ENCODE data around the gene KRT35. TPM values are rescaled to one million over a fixed set of nuclear protein-coding genes. Genes with fewer than 3 reads are reported as not detected.

The KRT35 gene
- total and polyA plus RNA-seq, 8 donors, result not detected

- intact Hi-C loops (cut with DNase I; ENCODE audit: low total_unique reads), result no loop called here
Observed at GRCh38 chr17:41499714-41500113, 18.8 kb upstream of the KRT35 start.

GRCh38 chr17:41498276-41498675 lies 17.3 kb upstream of the KRT35 start:
- Histone ChIP-seq H3K4me3 (no peak overlapping the region), H3K36me3 (no peaks in the 10 kb centered on the region), H3K27ac (peak overlapping the region in 2 of 5 donors; percentile 59 to 74), H3K27me3 (peaks cover 0 to 7% (median 0%) of the 10 kb centered on the region in 3 donors), H3K4me1 (peaks cover 0 to 23% (median under 1%) of the 10 kb centered on the region in 4 donors), H3K9me3 (no peaks in the 10 kb centered on the region)
- intact Hi-C loops (cut with DNase I; ENCODE audit: low total_unique reads), result no loop called here
- no peak for DNase-seq
- no peak for TF ChIP-seq EP300 (IDR thresholded peaks at IDR 0.05)
- no peak for TF ChIP-seq POLR2AphosphoS5 (IDR thresholded peaks at IDR 0.05)
- no peak for TF ChIP-seq CTCF (IDR thresholded peaks at IDR 0.05)
- no peak for TF ChIP-seq POLR2A (IDR thresholded peaks at IDR 0.05)
- 61 to 72% (median 67%) methylated on average over 6 of the region's 6 CpGs for WGBS, 5 donors

More at GRCh38 chr17:41499714-41500113, 18.8 kb upstream of the KRT35 start:
- Histone ChIP-seq H3K36me3 (no peaks in the 10 kb centered on the region), H3K4me3 (no peak overlapping the region), H3K4me1 (peaks cover 0 to 23% (median 0%) of the 10 kb centered on the region in 4 donors), H3K27me3 (peaks cover 0 to 7% (median 0%) of the 10 kb centered on the region in 3 donors), H3K27ac (no peak overlapping the region), H3K9me3 (no peaks in the 10 kb centered on the region)
- WGBS, 5 donors, result 79 to 91% (median 83%) methylated on average over 5 of the region's 5 CpGs
- DNase-seq, result no peak
- TF ChIP-seq CTCF (IDR thresholded peaks at IDR 0.05) (no peak), POLR2AphosphoS5 (IDR thresholded peaks at IDR 0.05) (no peak), POLR2A (IDR thresholded peaks at IDR 0.05) (no peak), EP300 (IDR thresholded peaks at IDR 0.05) (no peak)

GRCh38 chr17:41496803-41497484 lies 16.0 kb upstream of the KRT35 start:
- peak; percentile 76 to 94 for DNase-seq
- Histone ChIP-seq H3K36me3 (no peaks in the 10 kb centered on the region), H3K4me1 (peaks cover 0 to 31% (median 3%) of the 10 kb centered on the region in 4 donors), H3K27ac (peak overlapping the region in 3 of 5 donors; percentile 14 to 64 (median 48)), H3K27me3 (peaks cover 0 to 7% (median 0%) of the 10 kb centered on the region in 3 donors), H3K4me3 (no peak overlapping the region), H3K9me3 (no peaks in the 10 kb centered on the region)
- WGBS, 5 donors, result 34 to 47% (median 41%) methylated on average over 9 to 12 of the region's 12 CpGs
- intact Hi-C loops (cut with DNase I; ENCODE audit: low total_unique reads), result no loop called here
- no peak for TF ChIP-seq EP300 (IDR thresholded peaks at IDR 0.05)
- no peak for TF ChIP-seq POLR2A (IDR thresholded peaks at IDR 0.05)
- TF ChIP-seq CTCF (IDR thresholded peaks at IDR 0.05), result peak in 5 of 7 experiments; percentile 47 to 87 (median 55)
- TF ChIP-seq POLR2AphosphoS5 (IDR thresholded peaks at IDR 0.05), result peak in 2 of 3 donors; percentile 26 to 62

GRCh38 chr17:41494524-41494923 lies 13.6 kb upstream of the KRT35 start:
- H3K27ac ChIP-seq, result no peak overlapping the region

More at GRCh38 chr17:41494524-41494923, 13.6 kb upstream of the KRT35 start:
- 44 to 77% (median 71%) methylated on average over 2 of the region's 2 CpGs for WGBS, 5 donors
- H3K9me3 ChIP-seq, result no peaks in the 10 kb centered on the region
- no peak for TF ChIP-seq CTCF (IDR thresholded peaks at IDR 0.05)
- TF ChIP-seq EP300 (IDR thresholded peaks at IDR 0.05), result no peak
- no peak for TF ChIP-seq POLR2AphosphoS5 (IDR thresholded peaks at IDR 0.05)
- no peak for TF ChIP-seq POLR2A (IDR thresholded peaks at IDR 0.05)
- no peaks in the 10 kb centered on the region for H3K36me3 ChIP-seq
- H3K4me3 ChIP-seq, result no peak overlapping the region
- peaks cover 0 to 31% (median 3%) of the 10 kb centered on the region in 4 donors for H3K4me1 ChIP-seq
- no peak for DNase-seq
- intact Hi-C loops (cut with DNase I; ENCODE audit: low total_unique reads), result no loop called here
- H3K27me3 ChIP-seq, result peaks cover 0 to 7% (median 0%) of the 10 kb centered on the region in 3 donors

Data from stomach (tissue), 9 donors.